ENCODE data around the gene KCTD1.

The KCTD1 gene

GRCh38 chr18:26549263-26550094 lies 1.1 kb upstream of the KCTD1 start:
- no peak for DNase-seq

GRCh38 chr18:26547646-26548414 lies 523 bp downstream of the KCTD1 start:
- DNase-seq, result no peak

- no peak for DNase-seq
These were observed 1.3 kb downstream of the KCTD1 start for GRCh38 chr18:26546875-26547645.

- no peak for DNase-seq
These were observed 2.0 kb downstream of the KCTD1 start for GRCh38 chr18:26546170-26546874.

- no peak for DNase-seq
These were observed 2.8 kb downstream of the KCTD1 start for GRCh38 chr18:26545335-26546123.

- no peak for DNase-seq
These were observed 3.9 kb downstream of the KCTD1 start for GRCh38 chr18:26544451-26544850.

GRCh38 chr18:26543373-26543772 lies 5.0 kb downstream of the KCTD1 start:
- DNase-seq, result no peak

GRCh38 chr18:26540043-26540628 lies 8.2 kb downstream of the KCTD1 start:
- no peak for DNase-seq

GRCh38 chr18:26538524-26538923 lies 9.8 kb downstream of the KCTD1 start:
- DNase-seq, result no peak

- DNase-seq, result no peak
These were observed 11.7 kb downstream of the KCTD1 start for GRCh38 chr18:26536664-26537063.

- DNase-seq, result no peak
These were observed 12.3 kb downstream of the KCTD1 start for GRCh38 chr18:26536032-26536431.

- DNase-seq, result no peak
These were observed 12.7 kb downstream of the KCTD1 start for GRCh38 chr18:26535630-26536029.

- no peak for DNase-seq
These were observed 15.7 kb downstream of the KCTD1 start for GRCh38 chr18:26532367-26533340.

- no peak for DNase-seq
These were observed 16.6 kb downstream of the KCTD1 start for GRCh38 chr18:26531605-26532298.

- DNase-seq, result no peak
These were observed 21.5 kb downstream of the KCTD1 start for GRCh38 chr18:26526966-26527234.

GRCh38 chr18:26526128-26526965 lies 22.0 kb downstream of the KCTD1 start:
- no peak for DNase-seq

GRCh38 chr18:26524504-26525351 lies 23.6 kb downstream of the KCTD1 start:
- no peak for DNase-seq

GRCh38 chr18:26524002-26524401 lies 24.4 kb downstream of the KCTD1 start:
- no peak for DNase-seq
